Gastrocnemius medialis (tissue), 4 donors: Measurements from ENCODE around the gene RAB15. TPM values are rescaled to one million over a fixed set of nuclear protein-coding genes. Genes with fewer than 3 reads are reported as not detected.

Experiments
- ATAC-seq, 2 donors: fragments of 150-250 bp; one replicate each; pipeline ENCODE4 v1.9.1; 2016
- DNase-seq, 2 donors: peaks; one replicate each; pipeline ENCODE4 v3.0.0-alpha.2; 2019
- H3K27ac ChIP-seq, 4 donors: fragments of 200-600 bp; sonication (generic); 1 replicate in 1 of 4; 2 replicates in 3 of 4; pipeline ENCODE4 v1.5.1; 2016 to 2018; ENCODE audit warnings: mild to moderate bottlenecking in 2 of 4, moderate library complexity in 1 of 4
- H3K27me3 ChIP-seq, 3 donors: fragments of 200-600 bp; sonication (generic) in 2 of 3; 1 replicate in 1 of 3; 2 replicates in 2 of 3; pipeline versions ENCODE4 v1.5.1 to v1.6.0; 2016 to 2019; ENCODE audit warnings: mild to moderate bottlenecking in 1 of 3, moderate library complexity in 1 of 3
- H3K36me3 ChIP-seq, 2 donors: fragments of 200-600 bp; sonication (generic) in 1 of 2; one replicate each; pipeline ENCODE4 v1.5.1; 2017 to 2018
- H3K4me1 ChIP-seq, 2 donors: fragments of 200-600 bp; sonication (generic) in 1 of 2; one replicate each; pipeline ENCODE4 v1.5.1; 2016 to 2017; ENCODE audit warnings: mild to moderate bottlenecking in 2 of 2
- H3K4me3 ChIP-seq, 4 donors: fragments of 200-600 bp; sonication (generic) in 3 of 4; 1 replicate in 1 of 4; 2 replicates in 3 of 4; pipeline ENCODE4 v1.5.1; 2016 to 2019; ENCODE audit warnings: mild to moderate bottlenecking in 2 of 4
- H3K9me3 ChIP-seq, 3 donors: fragments of 200-600 bp; sonication (generic) in 2 of 3; 1 replicate in 1 of 3; 2 replicates in 2 of 3; pipeline ENCODE4 v1.5.1; 2016 to 2019
- CTCF ChIP-seq, 5 experiments: fragments of 450-650 bp in 3 of 5; fragments of 200-600 bp in 2 of 5; sonication (generic) in 2 of 5; IDR thresholded peaks in 4 of 5; conservative IDR thresholded peaks in 1 of 5; 1 replicate in 4 of 5; 2 replicates in 1 of 5; pipeline ENCODE4 v1.5.1; 2016 to 2019; ENCODE audit warnings: antibody characterized with exemption in 5 of 5, mild to moderate bottlenecking in 3 of 5, moderate library complexity in 3 of 5
- POLR2A ChIP-seq, 2 donors: fragments of 450-650 bp; IDR thresholded peaks; one replicate each; pipeline ENCODE4 v1.6.1; 2017; ENCODE audit warnings: antibody characterized with exemption in 2 of 2, mild to moderate bottlenecking in 2 of 2, moderate library complexity in 2 of 2
- in situ Hi-C, 4 donors: fragments of 200-750 bp; cut with MboI; loops; one replicate each; pipeline versions ENCODE4 v1.15.0 to v1.8.0; 2017; ENCODE audit warnings: low sequenced_read_pairs in 4 of 4
- intact Hi-C: fragments of 100-400 bp; cut with DNase I; formaldehyde crosslinking; loops from one replicate; pipeline ENCODE4 v1.15.1; 2023; ENCODE audit warnings: low total_unique reads
- total RNA-seq, 4 donors: library from RNA; depleted of rRNA; stranded (reverse); fragments of >200 nt; gene quantifications; one replicate each; pipeline versions ENCODE4 v1.1.0 to v1.2.3, GENCODE V29; 2016

RAB15 gene
- total RNA-seq, 4 donors from 2014 or later, result 0.51 to 7.3 (median 2.0) TPM

GRCh38 chr14:64970776-64971477 lies 1.2 kb downstream of the RAB15 start:
- H3K9me3 ChIP-seq, result no peaks in the 10 kb centered on the region
- in situ Hi-C loops (no loop called here), intact Hi-C loops (no loop called here)
- no peaks in the 10 kb centered on the region for H3K36me3 ChIP-seq
- DNase-seq, result no peak
- H3K27me3 ChIP-seq, result no peaks in the 10 kb centered on the region
- peaks cover 0 to 15% of the 10 kb centered on the region in 2 donors for H3K4me1 ChIP-seq
- no peak for ATAC-seq
- H3K4me3 ChIP-seq, result peak overlapping the region; percentile 56 to 71 (median 64)
- H3K27ac ChIP-seq, result no peak overlapping the region
- no peak for TF ChIP-seq CTCF (IDR thresholded peaks at IDR 0.05 in 4 of 5, conservative IDR thresholded peaks at IDR 0.05 in 1 of 5)
- TF ChIP-seq POLR2A (IDR thresholded peaks at IDR 0.05), result no peak

GRCh38 chr14:64970041-64970440 lies 2.1 kb downstream of the RAB15 start:
- TF ChIP-seq POLR2A (IDR thresholded peaks at IDR 0.05) (no peak), CTCF (IDR thresholded peaks at IDR 0.05 in 4 of 5, conservative IDR thresholded peaks at IDR 0.05 in 1 of 5) (no peak)
- DNase-seq (no peak), ATAC-seq (no peak)
- no peak overlapping the region for H3K4me3 ChIP-seq
- H3K36me3 ChIP-seq, result no peaks in the 10 kb centered on the region
- no peaks in the 10 kb centered on the region for H3K9me3 ChIP-seq
- peaks cover 5 to 15% of the 10 kb centered on the region in 2 donors for H3K4me1 ChIP-seq
- intact Hi-C loops (no loop called here), in situ Hi-C loops (no loop called here)
- no peak overlapping the region for H3K27ac ChIP-seq
- no peaks in the 10 kb centered on the region for H3K27me3 ChIP-seq

- in situ Hi-C loops (no loop called here), intact Hi-C loops (no loop called here)
- TF ChIP-seq POLR2A (IDR thresholded peaks at IDR 0.05), result no peak
- TF ChIP-seq CTCF (IDR thresholded peaks at IDR 0.05 in 4 of 5, conservative IDR thresholded peaks at IDR 0.05 in 1 of 5), result no peak
- no peak overlapping the region for H3K27ac ChIP-seq
- H3K27me3 ChIP-seq, result no peaks in the 10 kb centered on the region
- no peak overlapping the region for H3K4me3 ChIP-seq
- H3K4me1 ChIP-seq, result peaks cover 5 to 15% of the 10 kb centered on the region in 2 donors
- no peaks in the 10 kb centered on the region for H3K9me3 ChIP-seq
- H3K36me3 ChIP-seq, result no peaks in the 10 kb centered on the region
- DNase-seq, result no peak
- no peak for ATAC-seq
These were observed 3.5 kb downstream of the RAB15 start for GRCh38 chr14:64968651-64969050.

- ATAC-seq (no peak), DNase-seq (no peak)
- TF ChIP-seq CTCF (IDR thresholded peaks at IDR 0.05 in 4 of 5, conservative IDR thresholded peaks at IDR 0.05 in 1 of 5) (no peak), POLR2A (IDR thresholded peaks at IDR 0.05) (no peak)
- in situ Hi-C loops, result no loop called here
- no peak overlapping the region for H3K27ac ChIP-seq
- H3K4me3 ChIP-seq, result no peak overlapping the region
- no peaks in the 10 kb centered on the region for H3K27me3 ChIP-seq
- no peaks in the 10 kb centered on the region for H3K36me3 ChIP-seq
- intact Hi-C loops, result no loop called here
- H3K4me1 ChIP-seq, result peaks cover 5 to 15% of the 10 kb centered on the region in 2 donors
- H3K9me3 ChIP-seq, result no peaks in the 10 kb centered on the region
These were observed 4.0 kb downstream of the RAB15 start for GRCh38 chr14:64968167-64968566.

DNA sequence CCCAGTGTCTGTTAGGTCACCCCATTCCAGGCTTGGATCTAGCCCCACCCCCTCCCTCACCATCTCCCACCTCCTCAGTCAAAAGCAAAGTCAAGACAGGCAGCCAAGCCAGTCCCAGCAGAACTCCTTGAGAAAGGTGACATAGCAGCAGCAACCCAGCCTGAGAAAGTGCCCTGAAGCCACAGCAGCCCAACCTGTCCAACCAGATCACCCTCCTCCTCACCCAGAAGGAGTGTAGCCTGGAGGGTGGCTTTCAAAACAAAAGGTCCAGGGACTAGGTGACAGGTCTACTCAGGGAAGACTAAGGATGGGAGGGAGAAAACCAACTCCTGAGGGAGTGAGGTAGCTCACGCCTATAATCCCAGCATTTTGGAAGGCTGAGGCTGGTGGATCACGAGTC lies 5.2 kb downstream of the RAB15 start:
- DNase-seq (no peak), ATAC-seq (no peak)
- Histone ChIP-seq H3K36me3 (no peaks in the 10 kb centered on the region), H3K27ac (no peak overlapping the region), H3K4me3 (no peak overlapping the region), H3K27me3 (no peaks in the 10 kb centered on the region), H3K9me3 (no peaks in the 10 kb centered on the region), H3K4me1 (peaks cover 5 to 6% of the 10 kb centered on the region in 2 donors)
- no peak for TF ChIP-seq POLR2A (IDR thresholded peaks at IDR 0.05)
- TF ChIP-seq CTCF (IDR thresholded peaks at IDR 0.05 in 4 of 5, conservative IDR thresholded peaks at IDR 0.05 in 1 of 5), result no peak
- in situ Hi-C loops (no loop called here), intact Hi-C loops (no loop called here)
